Ovary (tissue), 3 donors: ENCODE measurements around the gene FAM120AOS.
A peak's percentile ranks its signal among the peaks of the same experiment; 100 is the strongest.

Source experiments
- CTCF ChIP-seq, 3 donors: fragments of 450-650 bp in 2 of 3; fragments of 200-600 bp in 1 of 3; IDR thresholded peaks; one replicate each; pipeline versions ENCODE4 v1.5.1 to v1.8.0; 2016 to 2022; ENCODE audit warnings: antibody characterized with exemption in 3 of 3, mild to moderate bottlenecking in 1 of 3
- POLR2A ChIP-seq: fragments of 450-650 bp; IDR thresholded peaks from one replicate; pipeline ENCODE4 v1.6.1; 2017; ENCODE audit warnings: antibody characterized with exemption, mild to moderate bottlenecking, moderate library complexity
- donor health status: DM: no; HTN: no; CAD: no.

GRCh38 chr9:93453047-93453914 lies at the start of gene FAM120AOS:
- TF ChIP-seq CTCF (IDR thresholded peaks at IDR 0.05) (no peak), POLR2A (peak; percentile 48)
